Keratinocyte (primary cell): ENCODE data around the gene ARL5A. TPM values are rescaled to one million over a fixed set of nuclear protein-coding genes. Genes with fewer than 3 reads are reported as not detected.

Experiments used
- DNase-seq: peaks from one replicate; pipeline ENCODE4 v3.0.0-alpha.2; 2011; ENCODE audit warnings: low read depth, missing footprints, low spot score
- FAIRE-seq: peaks from 2 replicates; lab custom pipeline; 2011; peaks lifted over from hg19 to GRCh38; lab: Jason Lieb, UNC
- H2AFZ ChIP-seq: 2 replicates; pipeline ENCODE4 v1.6.0; 2012; ENCODE audit warnings: low read length, control low read depth, inconsistent platforms; ENCODE audit not compliant: control insufficient read depth
- H3K27ac ChIP-seq: 2 replicates; pipeline ENCODE4 v1.5.1; 2011; ENCODE audit warnings: low read length; ENCODE audit not compliant: control insufficient read depth, insufficient read depth
- H3K27me3 ChIP-seq: 3 replicates; pipeline ENCODE4 v1.6.0; 2011; ENCODE audit warnings: low read length; ENCODE audit not compliant: control insufficient read depth, insufficient read depth; ENCODE audit errors: extremely low read depth
- H3K36me3 ChIP-seq, 2 experiments: 2 replicates in 1 of 2; 3 replicates in 1 of 2; pipeline ENCODE4 v1.5.1; 2011; ENCODE audit warnings: low read length in 2 of 2, mild to moderate bottlenecking in 1 of 2; ENCODE audit not compliant: control insufficient read depth in 2 of 2, insufficient read depth in 2 of 2; ENCODE audit errors: extremely low read depth in 1 of 2
- H3K4me1 ChIP-seq: 3 replicates; pipeline ENCODE4 v1.5.1; 2011; ENCODE audit warnings: low read length; ENCODE audit not compliant: control insufficient read depth, insufficient read depth; ENCODE audit errors: extremely low read depth
- H3K4me2 ChIP-seq: 3 replicates; pipeline ENCODE4 v1.6.0; 2011; ENCODE audit warnings: low read depth, low read length; ENCODE audit not compliant: control insufficient read depth, insufficient read depth; ENCODE audit errors: extremely low read depth
- H3K4me3 ChIP-seq, 3 experiments: fragments of 200-600 bp in 1 of 3; sonication (generic) in 1 of 3; 2 replicates in 2 of 3; 3 replicates in 1 of 3; pipeline ENCODE4 v1.5.1; 2011 to 2016; ENCODE audit warnings: low read length in 3 of 3, mild to moderate bottlenecking in 3 of 3, control low read depth in 2 of 3, inconsistent platforms in 1 of 3, low read depth in 1 of 3, mixed read lengths in 1 of 3, mixed run types in 1 of 3, moderate library complexity in 1 of 3; ENCODE audit not compliant: control insufficient read depth in 2 of 3, insufficient read depth in 2 of 3; ENCODE audit errors: extremely low read depth in 1 of 3
- H3K79me2 ChIP-seq: 2 replicates; pipeline ENCODE4 v1.6.0; 2012; ENCODE audit warnings: low read length; ENCODE audit not compliant: control insufficient read depth, insufficient read depth
- H3K9ac ChIP-seq: 3 replicates; pipeline ENCODE4 v1.6.0; 2011; ENCODE audit warnings: low read length; ENCODE audit not compliant: control insufficient read depth, insufficient read depth; ENCODE audit errors: extremely low read depth
- H3K9me1 ChIP-seq: 3 replicates; pipeline ENCODE4 v1.6.0; 2011; ENCODE audit warnings: low read length; ENCODE audit not compliant: control insufficient read depth, insufficient read depth; ENCODE audit errors: extremely low read depth
- H3K9me3 ChIP-seq: 2 replicates; pipeline ENCODE4 v1.5.1; 2012; ENCODE audit warnings: low read depth, low read length; ENCODE audit not compliant: control insufficient read depth
- H4K20me1 ChIP-seq: 3 replicates; pipeline ENCODE4 v1.6.0; 2011; ENCODE audit warnings: low read length; ENCODE audit not compliant: control insufficient read depth, insufficient read depth; ENCODE audit errors: extremely low read depth
- EZH2 ChIP-seq: IDR thresholded peaks from one replicate; pipeline ENCODE4 v1.6.1; 2012; ENCODE audit warnings: inconsistent platforms, mild to moderate bottlenecking, low read length, moderate library complexity
- dilution Hi-C: fragments of 300-500 bp; cut with MboI; formaldehyde crosslinking; loops from one replicate; pipeline ENCODE4 v1.7.0; 2020; ENCODE audit warnings: low sequenced_read_pairs; ENCODE audit not compliant: extremely low pct_ligation_motif_present
- polyA plus RNA-seq, 5 experiments: library from polyadenylated mRNA; depleted of rRNA in 3 of 5; stranded (reverse) in 3 of 5; stranded (forward) in 1 of 5; unstranded in 1 of 5; fragments of >200 nt; gene quantifications; 1 replicate in 1 of 5; 2 replicates in 3 of 5; 3 replicates in 1 of 5; pipeline versions ENCODE4 v1.2.1 to v1.2.3, GENCODE V29; 2011 to 2012; ENCODE audit warnings: missing spikeins in 2 of 5, low read depth in 1 of 5, low replicate concordance in 1 of 5
- TF ChIP-seq, protein P1 (sequence below), 3 experiments: IDR thresholded peaks in 1 of 3; conservative IDR thresholded peaks in 1 of 3; optimal IDR thresholded peaks in 1 of 3; 2 replicates in 2 of 3; 3 replicates in 1 of 3; pipeline versions ENCODE3 to v1.5.1; 2011; ENCODE audit warnings: low read length in 3 of 3, mild to moderate bottlenecking in 3 of 3, moderate library complexity in 2 of 3, control low read depth in 1 of 3, inconsistent platforms in 1 of 3; ENCODE audit not compliant: insufficient read depth in 2 of 3; ENCODE audit errors: extremely low read depth in 1 of 3

Gene ARL5A
- polyA plus RNA-seq, 1 donor (not counting 4 experiments of a cell fraction or from before 2014, with no cell fraction given): 25.5 TPM

DNA sequence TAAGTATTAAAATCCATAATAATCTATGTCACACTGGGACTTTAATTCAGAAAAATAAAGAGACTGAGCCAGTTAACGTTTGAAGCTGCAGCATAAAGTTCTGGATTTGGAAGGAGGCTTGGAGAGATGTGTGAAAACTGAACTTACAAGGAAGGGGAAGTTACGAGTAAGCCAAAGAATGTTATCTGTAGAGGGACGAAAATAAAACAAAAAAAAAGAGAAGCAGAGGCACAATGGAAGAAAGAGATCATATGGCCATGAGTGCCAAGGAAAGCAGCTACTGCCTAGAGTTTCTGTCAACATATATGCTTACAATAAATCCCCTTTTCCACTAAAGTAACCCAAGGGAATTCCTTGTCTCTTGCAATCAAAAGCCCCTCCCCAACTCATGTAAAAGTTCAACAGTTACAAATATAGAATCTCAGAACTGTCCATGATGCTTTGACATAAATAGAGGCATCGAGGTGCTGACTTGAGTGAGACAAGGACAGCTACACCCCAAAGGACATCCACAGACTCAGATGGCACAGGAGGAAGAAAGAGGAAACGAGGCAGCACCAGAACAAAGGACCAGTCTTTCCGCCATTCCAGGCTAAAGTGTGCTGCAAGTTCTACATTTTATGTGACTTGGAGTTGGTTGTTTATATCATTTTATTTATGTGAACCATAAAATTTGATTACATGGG is 16.1 kb upstream of the ARL5A start:
- Histone ChIP-seq H3K9me1 (no peaks in the 10 kb centered on the region), H3K27me3 (no peaks in the 10 kb centered on the region), H3K4me1 (no peaks in the 10 kb centered on the region), H2AFZ (no peak overlapping the region), H3K9me3 (no peaks in the 10 kb centered on the region), H4K20me1 (no peaks in the 10 kb centered on the region), H3K36me3 (no peaks in the 10 kb centered on the region), H3K4me3 (no peak overlapping the region), H3K9ac (no peak overlapping the region), H3K79me2 (no peaks in the 10 kb centered on the region), H3K4me2 (no peak overlapping the region), H3K27ac (no peak overlapping the region)
- TF ChIP-seq, protein P1, sequence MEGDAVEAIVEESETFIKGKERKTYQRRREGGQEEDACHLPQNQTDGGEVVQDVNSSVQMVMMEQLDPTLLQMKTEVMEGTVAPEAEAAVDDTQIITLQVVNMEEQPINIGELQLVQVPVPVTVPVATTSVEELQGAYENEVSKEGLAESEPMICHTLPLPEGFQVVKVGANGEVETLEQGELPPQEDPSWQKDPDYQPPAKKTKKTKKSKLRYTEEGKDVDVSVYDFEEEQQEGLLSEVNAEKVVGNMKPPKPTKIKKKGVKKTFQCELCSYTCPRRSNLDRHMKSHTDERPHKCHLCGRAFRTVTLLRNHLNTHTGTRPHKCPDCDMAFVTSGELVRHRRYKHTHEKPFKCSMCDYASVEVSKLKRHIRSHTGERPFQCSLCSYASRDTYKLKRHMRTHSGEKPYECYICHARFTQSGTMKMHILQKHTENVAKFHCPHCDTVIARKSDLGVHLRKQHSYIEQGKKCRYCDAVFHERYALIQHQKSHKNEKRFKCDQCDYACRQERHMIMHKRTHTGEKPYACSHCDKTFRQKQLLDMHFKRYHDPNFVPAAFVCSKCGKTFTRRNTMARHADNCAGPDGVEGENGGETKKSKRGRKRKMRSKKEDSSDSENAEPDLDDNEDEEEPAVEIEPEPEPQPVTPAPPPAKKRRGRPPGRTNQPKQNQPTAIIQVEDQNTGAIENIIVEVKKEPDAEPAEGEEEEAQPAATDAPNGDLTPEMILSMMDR (optimal IDR thresholded peaks at IDR 0.05 in 1 of 3, IDR thresholded peaks at IDR 0.05 in 1 of 3, conservative IDR thresholded peaks at IDR 0.05 in 1 of 3; ENCODE audit: extremely low read depth in 1 of 3, insufficient read depth in 2 of 3, low read length in 3 of 3): no peak
- TF ChIP-seq EZH2: no peak
- DNase-seq (no peak), FAIRE-seq (no peak)
- dilution Hi-C loops: no loop called here

DNA sequence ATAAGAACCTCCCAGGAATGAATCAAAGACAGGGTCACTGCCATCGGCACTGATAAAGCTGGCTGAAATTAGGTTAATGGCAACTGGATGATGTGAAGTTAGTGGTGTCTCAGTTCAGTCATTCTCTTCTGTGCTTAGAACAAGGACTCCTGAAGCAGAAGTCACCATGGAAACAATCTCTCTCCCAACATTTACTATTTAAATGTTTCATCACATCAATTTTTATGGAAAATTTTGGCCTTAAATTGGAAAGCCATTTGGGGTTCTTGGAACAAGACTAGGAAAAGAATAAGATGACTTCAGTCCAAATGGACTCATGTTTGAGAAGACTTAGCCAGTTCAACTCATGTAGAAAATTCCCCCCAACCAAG is 15.5 kb upstream of the ARL5A start:
- Histone ChIP-seq H3K4me2 (no peak overlapping the region), H3K4me1 (no peaks in the 10 kb centered on the region), H3K9ac (no peak overlapping the region), H3K36me3 (no peaks in the 10 kb centered on the region), H3K9me3 (no peaks in the 10 kb centered on the region), H3K79me2 (no peaks in the 10 kb centered on the region), H3K27ac (no peak overlapping the region), H3K9me1 (no peaks in the 10 kb centered on the region), H4K20me1 (no peaks in the 10 kb centered on the region), H2AFZ (no peak overlapping the region), H3K27me3 (no peaks in the 10 kb centered on the region), H3K4me3 (no peak overlapping the region)
- dilution Hi-C loops: no loop called here
- no peak for DNase-seq
- TF ChIP-seq EZH2: no peak
- TF ChIP-seq, protein P1 (optimal IDR thresholded peaks at IDR 0.05 in 1 of 3, IDR thresholded peaks at IDR 0.05 in 1 of 3, conservative IDR thresholded peaks at IDR 0.05 in 1 of 3; ENCODE audit: extremely low read depth in 1 of 3, insufficient read depth in 2 of 3, low read length in 3 of 3): no peak
- no peak for FAIRE-seq
